Right forelimb (tissue), 1 donor: Measurements from ENCODE around the gene PSMB5.

Experiments used
- DNase-seq: peaks from one replicate; pipeline ENCODE4 v3.0.0-alpha.2; 2018

The PSMB5 gene

DNA sequence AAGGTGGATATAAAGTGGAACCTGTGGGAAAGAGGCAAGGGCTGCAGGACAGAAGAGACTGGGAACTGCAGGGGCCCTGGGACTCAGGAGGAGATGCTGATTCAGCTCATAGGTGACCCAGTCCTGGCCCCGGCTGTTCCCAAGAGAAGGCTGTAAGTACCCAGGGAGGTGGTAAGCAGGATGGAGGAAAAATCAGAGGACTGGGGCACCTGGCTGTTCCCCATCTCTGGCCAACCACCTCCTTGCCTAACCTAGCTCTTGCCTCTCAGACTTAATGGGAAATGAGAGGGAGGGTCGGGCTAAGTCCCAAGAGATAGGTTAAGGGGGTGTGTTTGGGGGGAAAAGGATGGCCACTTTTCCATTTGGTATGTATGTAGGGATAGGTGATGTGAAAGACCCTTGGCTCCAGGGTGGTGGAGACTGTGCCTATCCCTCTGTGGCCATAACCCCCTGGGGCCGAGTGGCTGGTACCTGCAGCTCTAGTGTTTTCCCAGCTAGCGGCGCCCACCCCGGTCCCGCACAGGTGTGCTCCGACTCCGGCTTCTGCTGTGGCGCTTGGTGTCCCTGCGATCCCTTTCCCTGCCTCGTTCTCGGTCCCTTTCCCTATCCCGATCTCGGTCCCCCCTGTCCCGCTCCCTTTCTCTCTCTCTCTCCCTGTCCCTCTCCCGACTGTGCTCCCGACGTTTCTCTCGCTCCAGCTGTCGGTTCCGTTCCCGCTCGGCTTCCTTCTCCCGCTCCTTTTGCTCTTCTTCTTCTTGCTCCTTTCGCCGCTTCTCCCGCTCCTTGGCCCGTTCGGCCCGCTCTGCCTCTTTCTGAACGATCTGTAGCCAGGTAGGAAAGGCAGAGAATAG is 24.2 kb upstream of the PSMB5 start:
- peak; percentile 39 for DNase-seq

DNA sequence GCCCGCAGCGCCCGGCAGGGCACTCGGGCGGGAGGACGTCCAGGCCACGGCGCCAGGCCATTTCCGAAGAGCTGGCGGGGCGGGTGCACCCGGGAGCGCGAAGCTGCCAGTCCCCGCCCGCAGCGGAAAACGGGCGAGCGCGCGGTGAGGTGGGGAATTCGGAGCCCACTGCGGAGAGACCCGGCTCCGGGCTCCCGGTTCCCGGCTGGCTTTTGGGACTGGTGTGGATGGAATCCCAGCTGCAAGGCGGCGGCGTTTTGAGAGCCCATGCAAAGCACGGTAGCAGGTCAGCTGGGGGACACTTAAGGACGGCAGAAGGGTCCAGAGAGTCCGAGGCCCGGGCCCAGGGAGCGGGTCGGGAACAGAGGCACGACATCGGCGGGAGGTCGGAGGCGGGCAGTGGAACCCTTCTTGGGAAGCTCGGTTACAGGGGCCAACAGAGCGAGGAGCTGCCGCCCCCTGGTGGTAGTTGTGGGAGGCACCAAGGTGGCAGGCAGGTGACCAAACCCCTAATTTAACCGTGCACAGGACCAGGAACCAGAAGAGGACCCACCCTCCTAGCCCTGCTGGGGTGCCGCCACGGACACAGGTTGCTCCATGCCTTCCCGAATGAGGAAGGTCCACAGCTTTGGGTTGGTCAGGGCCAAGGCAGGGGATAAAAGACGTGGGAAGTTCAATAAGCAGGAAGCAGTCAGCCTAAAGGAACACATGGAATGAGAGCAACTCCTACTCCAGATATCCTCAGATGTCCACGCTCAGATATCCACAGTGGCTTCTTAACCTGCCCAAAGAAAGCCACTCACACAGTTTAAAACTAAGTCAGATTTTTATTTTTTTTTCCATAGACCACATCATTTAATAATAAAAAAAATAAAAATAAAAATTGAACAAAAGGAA is 23.3 kb upstream of the PSMB5 start:
- peak; percentile 96 for DNase-seq

DNA sequence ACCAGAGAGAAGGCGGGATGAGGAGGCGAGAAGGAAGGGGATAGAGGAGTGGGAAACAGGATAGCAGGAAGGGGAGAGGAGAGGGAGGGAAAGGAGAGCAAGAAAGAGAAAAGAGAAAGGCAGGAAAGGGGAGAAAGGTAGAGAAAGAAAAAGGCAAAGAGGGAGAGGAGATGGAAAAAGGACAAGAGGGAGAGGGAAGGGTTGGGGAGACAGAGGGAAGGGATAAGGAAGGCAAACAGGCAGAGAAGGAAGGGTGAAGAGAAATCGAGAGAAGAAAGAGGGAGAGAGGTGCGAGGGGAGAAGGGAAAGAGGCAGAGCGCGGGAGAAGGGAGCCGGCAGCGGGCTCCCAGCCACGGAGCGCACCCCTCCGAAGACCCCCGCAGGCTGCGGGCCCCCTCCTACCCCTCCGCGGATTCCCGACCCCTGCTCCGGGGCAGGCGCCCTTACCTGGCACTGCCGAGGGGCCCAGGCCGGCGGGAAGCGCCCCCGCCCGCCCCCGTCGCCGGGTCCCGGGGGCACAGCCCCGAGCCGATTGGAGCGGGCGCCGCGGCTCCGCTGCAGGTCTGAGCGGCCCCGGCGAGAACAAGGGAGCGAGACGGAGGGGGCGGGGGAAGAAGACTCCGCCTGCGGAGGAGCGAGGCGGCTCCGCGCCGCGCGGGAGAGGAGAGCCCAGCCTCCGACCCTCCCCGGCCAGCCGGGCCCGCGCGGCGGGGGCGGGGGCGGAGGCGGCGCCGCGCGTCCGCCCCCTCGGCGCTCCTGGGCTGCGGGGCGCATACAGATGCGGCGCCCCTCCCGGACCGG is 22.5 kb upstream of the PSMB5 start, which contains the start of gene CDH24:
Gene CDH24 (minus strand): TSS at position 565 of the 801 bp plus-strand sequence. CDS start 1,787 bp downstream, outside the sequence.
- DNase-seq: peak; percentile 81

DNA sequence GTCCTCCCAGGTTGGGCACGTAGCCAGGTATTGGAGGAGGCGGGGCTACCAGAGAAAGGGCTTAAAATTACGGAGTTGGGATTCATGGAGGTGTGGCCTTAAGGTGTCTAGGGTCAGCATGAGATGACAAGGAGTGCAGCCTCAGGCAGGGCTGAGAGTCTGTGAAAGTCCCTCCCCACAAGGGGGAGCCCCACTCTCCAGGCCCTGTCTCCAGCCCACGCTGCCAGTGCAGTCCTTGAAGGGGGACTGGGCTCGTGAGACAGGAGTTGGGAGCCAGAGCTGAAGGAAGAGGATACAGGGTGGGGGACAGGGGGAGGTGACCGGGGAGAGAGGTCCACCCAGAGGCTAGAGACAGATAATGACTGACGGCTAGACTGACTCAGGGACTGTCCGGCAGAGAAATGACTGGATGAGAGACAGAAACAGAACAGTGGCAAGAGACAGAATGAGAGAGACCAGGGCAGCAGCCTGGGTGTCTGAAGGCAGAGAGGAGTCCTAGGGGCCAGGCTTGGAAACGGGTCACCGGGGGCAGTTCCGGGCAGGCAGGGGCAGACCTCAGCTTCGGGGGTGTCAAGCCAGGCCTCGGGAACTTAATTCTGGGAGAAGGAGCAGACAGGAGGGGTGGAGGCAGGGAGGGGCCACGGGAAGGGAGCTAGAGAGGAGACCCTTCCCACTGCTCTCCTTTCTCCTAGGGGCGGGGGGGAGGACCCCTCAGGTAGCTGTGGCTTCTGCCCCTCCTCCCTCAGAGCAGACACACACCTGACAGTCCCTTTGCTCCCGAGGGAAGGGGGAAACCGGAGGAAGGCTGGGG is 21.6 kb upstream of the PSMB5 start:
- DNase-seq: peak; percentile 64

DNA sequence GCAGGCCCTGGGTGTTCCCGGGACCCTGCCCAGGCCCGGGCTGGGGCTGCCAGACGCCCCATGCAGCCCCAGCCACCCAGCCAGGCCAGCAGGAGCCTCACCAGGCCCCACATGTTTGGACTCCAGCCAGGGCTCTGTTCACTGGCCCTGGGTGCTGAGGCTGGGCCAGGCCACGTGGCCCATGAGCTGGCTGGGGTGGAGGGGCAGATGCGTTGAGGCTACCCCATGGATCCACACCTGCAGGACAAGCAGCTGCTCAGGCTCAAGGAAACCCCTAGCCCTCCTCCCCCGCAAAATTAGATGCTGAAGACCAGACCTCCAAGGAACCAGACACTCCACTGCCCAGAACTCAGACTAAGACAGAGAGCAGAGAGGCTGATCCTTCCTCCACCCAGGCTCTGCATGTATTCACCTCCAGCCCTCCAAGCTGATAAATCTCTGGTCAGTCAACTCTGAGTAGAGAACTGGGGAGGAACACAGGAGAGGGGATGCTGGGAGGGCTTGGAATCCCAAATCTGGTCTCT is 21.0 kb upstream of the PSMB5 start:
- no peak for DNase-seq

DNA sequence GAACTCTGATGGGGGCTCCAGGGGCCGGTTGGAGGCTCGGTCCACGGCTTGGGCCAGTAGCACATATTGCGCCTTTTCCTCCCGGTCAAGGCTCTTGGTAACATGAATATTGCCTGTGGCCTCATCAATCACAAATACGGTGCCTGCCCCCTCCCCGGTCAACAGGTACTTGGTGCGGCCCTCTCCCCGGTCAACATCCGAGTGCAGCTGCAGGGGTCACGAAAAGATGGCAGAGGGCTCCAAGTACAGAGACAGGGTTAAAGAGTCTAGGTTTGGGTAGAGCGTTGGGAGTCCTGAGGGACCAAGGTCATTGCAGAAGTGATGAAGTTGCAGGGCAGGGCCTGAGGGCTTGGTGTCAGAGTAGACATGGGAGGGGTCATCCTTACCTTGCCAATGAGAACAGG is 20.4 kb upstream of the PSMB5 start:
- DNase-seq: no peak

DNA sequence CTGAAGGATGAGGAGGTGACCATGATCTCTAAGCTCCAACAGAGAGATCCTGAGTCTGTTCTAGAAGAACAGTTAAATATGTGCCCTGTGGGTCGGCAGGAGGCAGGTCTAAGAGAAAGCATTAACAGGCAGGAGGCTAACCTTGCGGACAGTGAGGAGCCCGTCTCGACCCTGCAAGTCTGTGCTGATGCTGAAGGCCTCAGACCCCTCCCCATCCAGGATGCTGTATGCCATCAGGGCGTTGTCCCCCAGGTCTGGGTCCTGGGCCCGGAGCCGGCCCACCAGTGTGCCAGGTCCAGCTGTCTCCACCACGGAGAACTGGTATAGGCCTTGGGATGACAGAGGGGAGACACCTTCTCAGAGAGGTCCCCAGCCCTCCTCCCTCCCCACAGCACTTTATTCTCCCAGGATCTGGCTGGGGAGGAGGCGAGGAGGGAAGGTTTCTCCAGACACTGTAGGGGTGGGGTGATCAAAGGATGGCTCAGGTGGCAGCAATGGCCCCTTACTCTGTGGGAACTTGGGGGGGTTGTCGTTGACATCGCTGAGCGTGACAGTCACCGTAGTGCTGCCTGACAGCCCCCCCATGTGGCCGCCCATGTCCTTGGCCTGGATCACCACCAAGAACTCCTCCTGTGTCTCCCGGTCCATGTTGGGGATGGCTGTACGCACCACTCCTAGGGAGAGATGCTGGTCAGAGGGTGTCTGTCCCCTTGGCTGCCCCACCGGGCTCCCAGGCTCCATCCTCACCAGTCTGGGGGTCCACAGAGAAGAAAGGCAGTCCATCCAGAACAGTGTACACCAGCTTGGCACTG is 19.5 kb upstream of the PSMB5 start:
- no peak for DNase-seq

DNA sequence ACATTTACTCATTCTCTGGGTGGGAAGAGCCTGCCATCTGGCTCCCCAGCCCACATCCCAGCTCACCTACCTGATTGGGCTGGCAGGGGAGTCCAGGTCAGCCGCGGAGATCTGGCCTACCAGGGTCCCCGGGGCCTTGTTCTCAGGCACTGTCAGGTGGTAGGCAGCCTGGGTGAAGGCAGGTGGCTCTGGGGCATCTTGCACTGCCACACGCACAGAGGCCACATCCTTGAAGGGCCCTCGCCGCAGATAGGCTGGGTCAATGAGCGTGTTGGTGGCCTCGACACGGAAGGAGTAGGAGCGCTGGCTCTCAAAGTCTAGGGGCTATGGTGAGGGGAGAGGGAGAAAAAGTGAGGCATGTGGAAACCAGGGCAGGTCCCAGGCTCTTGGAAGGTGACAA is 18.7 kb upstream of the PSMB5 start:
- DNase-seq: no peak

DNA sequence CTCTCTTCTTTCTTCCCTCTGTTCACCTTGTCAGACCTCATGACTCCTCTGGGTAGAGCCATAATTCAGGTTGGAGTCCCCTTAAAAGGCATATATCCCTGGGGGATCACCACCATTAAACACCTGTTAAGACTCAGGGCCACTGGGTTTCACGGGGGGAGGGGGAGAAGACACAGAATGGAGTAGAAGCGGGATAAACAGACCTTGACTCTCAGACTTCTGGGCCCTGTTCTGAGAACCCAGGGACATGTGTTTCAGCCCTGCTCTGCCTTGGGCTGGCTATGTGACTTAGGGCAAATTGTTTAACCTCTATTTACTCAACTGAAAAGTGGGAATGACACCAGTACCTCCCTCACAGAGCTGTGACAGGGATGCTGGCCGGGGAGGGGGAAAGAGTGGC is 18.0 kb upstream of the PSMB5 start:
- DNase-seq: no peak

DNA sequence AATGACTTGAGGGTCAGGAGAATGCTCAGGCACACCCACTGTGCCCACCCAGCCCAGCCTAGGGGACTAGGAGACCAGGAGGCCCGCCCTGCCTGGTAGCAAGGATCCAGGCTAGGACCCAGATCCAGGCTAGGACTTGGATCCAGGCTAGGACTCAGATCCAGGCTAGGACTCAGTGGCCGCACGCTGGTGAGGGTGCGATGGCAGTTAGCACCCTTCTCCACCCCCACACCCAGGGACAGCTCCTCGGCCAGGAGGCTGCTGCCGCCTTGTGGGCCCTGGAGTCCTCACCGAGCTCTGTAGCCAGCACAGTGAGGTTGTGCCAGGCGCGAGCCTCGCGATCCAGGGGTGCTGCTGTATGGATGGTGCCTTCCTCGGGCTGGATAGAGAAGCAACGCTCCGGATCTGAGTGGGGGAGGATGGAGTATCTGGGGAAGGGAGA is 17.5 kb upstream of the PSMB5 start:
- no peak for DNase-seq

DNA sequence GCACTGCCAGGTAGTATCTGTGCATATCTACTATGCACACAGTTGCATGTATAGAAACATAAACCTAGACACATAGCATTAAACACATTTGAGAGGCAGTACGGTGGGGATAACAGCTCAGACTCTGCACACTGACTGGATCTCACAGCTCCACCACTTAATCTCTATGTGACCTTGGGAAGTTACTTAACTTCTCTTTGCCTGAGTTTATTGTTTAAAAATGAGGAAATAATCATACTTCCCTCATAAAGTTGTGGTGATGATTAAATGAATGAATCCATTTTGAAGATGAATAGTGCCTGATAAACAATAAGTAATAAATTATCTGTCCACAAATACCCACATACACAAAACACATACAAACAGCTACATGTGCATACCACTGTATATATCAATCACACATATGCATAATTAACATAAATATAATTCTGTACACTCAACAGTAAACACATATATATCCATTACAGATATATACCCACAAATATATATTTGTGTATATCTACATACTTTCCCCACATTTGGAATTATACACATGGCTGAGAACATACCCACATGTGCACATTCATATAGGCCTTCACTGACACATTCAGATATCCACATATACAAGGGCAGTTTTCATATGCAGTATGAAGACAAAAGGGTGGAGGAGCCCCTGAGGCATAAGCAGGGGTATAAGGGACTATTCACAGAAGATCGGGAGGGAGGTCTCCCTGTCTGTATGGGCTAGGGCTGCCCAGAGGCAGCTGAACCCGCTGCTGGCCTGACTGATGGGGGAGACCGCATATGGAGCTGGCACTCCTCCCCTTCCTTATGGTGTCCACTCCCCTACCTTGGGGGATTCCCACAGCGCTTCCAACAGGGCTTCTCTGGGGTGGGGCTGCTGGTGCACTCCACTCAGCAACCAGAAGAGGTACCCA is 16.7 kb upstream of the PSMB5 start:
- DNase-seq: no peak

DNA sequence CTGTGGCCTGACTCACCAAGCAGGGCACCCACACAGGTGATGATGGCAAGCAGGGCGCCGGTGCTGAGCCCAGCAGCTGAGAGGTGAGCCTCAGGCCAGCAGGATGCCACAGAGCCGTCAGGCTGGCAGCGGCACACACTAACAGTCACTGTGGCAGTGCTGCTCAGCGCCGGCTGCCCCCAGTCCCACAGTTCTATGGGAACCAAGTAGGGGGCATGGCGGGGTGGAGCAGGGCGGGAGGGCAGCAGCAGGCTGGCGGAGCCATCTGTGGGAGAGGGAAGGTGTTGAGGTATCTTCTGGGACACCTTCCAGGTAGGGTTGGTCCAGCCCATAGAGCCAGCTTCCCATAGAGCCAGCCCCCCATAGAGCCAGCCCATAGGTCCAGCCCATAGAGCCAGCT is 14.3 kb upstream of the PSMB5 start:
- no peak for DNase-seq

DNA sequence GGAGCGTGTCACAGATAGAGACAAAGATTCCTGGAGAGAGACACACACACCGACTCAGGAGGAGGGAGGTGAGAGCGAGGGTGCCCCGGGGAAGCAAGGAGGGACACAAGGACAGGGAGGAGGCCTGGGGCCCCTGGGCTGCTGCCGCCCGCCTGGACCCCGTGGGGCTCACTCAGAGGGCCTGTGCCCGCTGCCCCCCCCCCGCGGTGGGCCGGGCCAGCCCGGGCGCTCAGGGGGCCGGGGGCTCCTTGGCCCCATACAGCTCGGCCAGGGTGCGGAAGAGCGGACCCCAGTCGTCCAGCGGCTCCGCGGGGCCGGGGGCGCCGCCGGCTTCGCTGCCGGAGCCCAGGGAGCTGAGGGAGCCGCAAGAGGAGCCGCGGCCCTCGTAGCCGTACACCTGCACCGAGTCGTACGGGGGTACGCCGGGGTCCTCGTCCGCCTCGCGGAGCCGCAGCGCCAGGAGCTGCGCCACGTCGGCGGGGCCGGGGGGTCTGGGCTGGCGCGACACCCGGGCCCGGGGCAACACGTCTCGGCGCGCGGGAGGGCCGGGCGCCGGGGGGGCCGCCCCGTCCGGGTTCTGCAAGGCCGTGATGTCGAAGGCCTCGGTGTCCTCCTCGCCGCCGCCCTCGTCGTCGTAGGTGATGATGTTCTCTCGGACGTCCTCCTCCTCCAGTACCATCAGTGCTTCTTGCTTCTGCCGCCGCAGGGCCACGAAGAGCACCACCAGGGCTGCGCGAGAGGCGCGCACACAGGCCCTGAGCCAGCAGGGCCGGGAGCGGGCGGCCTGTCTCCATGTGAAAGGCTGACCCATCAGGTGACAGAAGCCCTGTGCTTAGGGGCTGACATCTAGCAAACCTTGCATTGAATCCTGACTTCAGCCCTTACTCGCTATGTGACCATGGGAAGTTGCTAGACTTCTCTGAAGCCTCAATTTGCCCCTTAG is 13.3 kb upstream of the PSMB5 start:
- DNase-seq: no peak

DNA sequence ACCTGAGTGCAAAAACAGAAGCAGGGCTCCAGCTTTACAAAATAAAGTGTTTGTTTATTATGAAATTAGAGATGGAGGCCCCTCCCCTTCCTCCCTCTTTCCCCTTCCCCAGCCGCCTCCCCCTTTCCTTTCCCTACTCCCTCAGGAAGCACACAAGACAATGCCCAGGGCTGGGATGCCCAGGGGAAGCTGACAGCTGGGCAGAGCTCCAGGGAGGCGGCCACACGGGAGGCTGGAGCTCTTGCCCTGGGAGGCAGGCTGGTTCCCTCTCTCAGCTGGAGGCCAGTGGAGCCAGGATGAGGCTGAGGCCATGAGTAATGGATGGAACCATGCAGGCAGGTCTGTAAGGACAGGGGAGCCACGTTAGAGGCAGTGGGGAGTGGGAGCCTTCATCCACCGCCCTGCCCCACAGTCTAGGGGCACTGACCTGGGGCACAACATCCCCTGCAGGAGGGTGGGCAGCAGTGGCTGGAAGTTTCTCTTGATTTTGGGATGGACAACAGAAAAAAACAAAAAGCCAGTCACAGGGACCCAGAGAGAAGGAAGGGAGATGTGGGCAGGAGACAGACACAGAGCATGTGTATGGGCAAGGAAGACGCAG is 12.4 kb upstream of the PSMB5 start:
- no peak for DNase-seq

DNA sequence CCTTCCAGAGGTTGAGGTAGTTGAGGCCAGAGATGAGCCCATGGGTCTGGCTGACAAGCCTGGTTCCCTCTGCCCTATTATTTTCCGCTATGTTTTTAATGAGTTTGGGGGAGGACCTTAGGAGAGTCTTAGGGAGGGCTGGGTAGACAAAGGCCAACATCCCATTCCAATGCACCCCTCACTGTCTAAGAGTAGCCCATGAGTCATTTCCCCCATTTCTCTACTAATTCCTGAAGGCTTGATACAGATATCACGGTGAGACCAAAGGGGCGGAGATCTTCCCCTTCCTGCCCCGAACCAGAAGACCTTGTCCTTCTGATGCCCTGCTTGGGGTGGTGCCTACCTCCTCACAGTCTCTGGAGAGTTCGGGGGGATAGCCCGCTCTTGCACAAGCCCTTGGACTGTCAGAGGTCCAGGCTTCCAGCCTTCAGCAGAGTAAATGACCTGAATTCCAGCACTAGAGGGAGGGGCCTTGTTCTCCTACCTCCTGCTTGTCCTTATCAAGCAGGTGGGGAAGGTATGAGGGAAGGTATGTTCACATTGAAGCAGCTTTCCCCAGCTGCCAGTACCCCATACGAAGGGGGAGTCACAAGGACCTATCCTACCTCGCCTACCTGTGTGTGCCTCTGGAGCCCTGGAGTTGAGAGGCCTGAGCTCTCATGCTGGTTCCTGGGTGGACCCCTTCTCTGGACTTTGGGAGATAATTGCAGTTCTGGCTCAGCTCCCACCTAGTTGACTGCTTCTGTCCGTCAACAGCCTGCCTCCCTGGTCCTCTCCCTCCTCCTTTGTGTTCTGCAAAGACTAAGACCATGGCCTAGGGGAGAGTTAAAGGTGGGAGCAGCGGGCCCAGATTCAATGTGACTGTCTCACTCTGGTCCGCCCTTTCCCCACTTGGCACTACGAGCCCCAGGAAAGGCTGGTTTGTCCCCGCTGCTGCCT is 11.0 kb upstream of the PSMB5 start:
- no peak for DNase-seq

DNA sequence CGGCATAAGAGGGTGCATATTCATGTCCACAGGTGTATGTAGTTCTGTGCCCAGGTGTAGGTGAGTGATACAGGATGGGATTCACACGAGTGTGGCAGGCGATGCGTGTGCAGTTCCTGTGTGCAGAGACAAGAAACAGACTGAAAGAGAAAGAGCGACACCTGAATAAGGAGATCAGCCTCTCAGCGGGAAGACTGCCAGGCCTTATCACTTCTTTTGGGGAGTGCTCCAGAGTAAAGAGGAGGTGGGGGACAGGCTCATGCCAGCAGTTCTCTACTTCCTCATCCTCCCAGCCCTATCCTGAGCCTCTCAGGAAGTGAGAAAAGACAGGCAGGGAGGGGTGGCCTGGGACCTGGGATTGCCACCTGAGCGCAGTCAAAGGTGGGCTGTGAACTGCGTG is 10.1 kb upstream of the PSMB5 start:
- no peak for DNase-seq

DNA sequence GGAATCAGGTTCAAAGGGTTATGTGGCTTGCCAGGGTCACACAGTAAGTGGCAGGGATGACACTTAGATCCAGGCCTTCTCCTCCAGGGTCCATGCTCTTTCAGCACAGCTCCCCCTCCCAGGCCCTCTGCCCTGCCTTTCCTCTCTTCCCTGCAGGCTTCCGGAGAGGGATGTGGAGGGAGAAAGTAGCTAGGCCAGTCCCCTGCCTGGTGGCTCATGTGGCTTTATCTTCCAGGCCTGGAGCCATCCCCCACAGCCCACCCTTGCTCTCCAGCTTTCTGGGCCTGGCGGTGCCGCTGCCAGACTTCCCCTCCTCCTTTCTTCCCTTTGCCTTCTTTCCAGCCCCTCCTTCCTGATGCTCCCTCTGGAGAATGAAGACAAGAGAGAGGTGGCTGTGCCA is 9.1 kb upstream of the PSMB5 start:
- no peak for DNase-seq
